Stimulated activated CD8-positive, alpha-beta memory T cell treated with anti-CD3 and anti-CD28 coated beads, Interleukin-4, amount 100 ng/mL, for 4 hours (primary cell): Measurements from ENCODE around the gene RPRD2.
"Not testable (repeated sequence)": the region's sequence is repeated elsewhere in the genome, so short reads cannot be mapped to it uniquely, and the experiment has no call there.

ENCODE experiments used
- DNase-seq, 2 donors: peaks; one replicate each; pipeline ENCODE4 v3.0.0-alpha.2; 2020; ENCODE audit warnings: low read depth in 2 of 2, low spot score in 1 of 2

Gene RPRD2

GRCh38 chr1:150363426-150364230 lies at the start of gene RPRD2:
Gene RPRD2, plus strand, starts transcription at chr1:150364147. Its CDS starts 568 bp downstream, at chr1:150364715.
- DNase-seq: peak; percentile 97 to 99

GRCh38 chr1:150314691-150315090 lies 49.3 kb upstream of the RPRD2 start:
- not testable (repeated sequence) for DNase-seq

GRCh38 chr1:150320667-150320978 lies 43.3 kb upstream of the RPRD2 start:
- DNase-seq: no peak

GRCh38 chr1:150321826-150322166 lies 42.2 kb upstream of the RPRD2 start:
- no peak for DNase-seq

GRCh38 chr1:150322310-150322709 lies 41.6 kb upstream of the RPRD2 start:
- DNase-seq: no peak

- DNase-seq: no peak
These were observed 31.2 kb upstream of the RPRD2 start for GRCh38 chr1:150332651-150333290.

- DNase-seq: no peak
These were observed 17.6 kb upstream of the RPRD2 start for GRCh38 chr1:150346316-150346715.

GRCh38 chr1:150352866-150353265 lies 11.1 kb upstream of the RPRD2 start:
- DNase-seq: no peak

GRCh38 chr1:150362721-150363425 lies 1.1 kb upstream of the RPRD2 start:
- no peak for DNase-seq

- peak; percentile 38 to 40 for DNase-seq
These were observed 470 bp downstream of the RPRD2 start for GRCh38 chr1:150364231-150365003.

GRCh38 chr1:150365941-150366340 lies 2.0 kb downstream of the RPRD2 start:
- no peak for DNase-seq

- DNase-seq: no peak
These were observed 2.7 kb downstream of the RPRD2 start for GRCh38 chr1:150366416-150367296.

- no peak for DNase-seq
These were observed 7.2 kb downstream of the RPRD2 start for GRCh38 chr1:150371110-150371509.

- no peak for DNase-seq
These were observed 8.6 kb downstream of the RPRD2 start for GRCh38 chr1:150372580-150372979.

GRCh38 chr1:150376110-150376509 lies 12.2 kb downstream of the RPRD2 start:
- no peak for DNase-seq

- no peak for DNase-seq
These were observed 19.8 kb downstream of the RPRD2 start for GRCh38 chr1:150383631-150384324.

- DNase-seq: no peak
These were observed 21.8 kb downstream of the RPRD2 start for GRCh38 chr1:150385537-150386445.

- no peak for DNase-seq
These were observed 22.6 kb downstream of the RPRD2 start for GRCh38 chr1:150386592-150386991.

GRCh38 chr1:150387200-150387599 lies 23.3 kb downstream of the RPRD2 start:
- DNase-seq: no peak
